Measurements from ENCODE around the gene CHRNE. TPM values are rescaled to one million over a fixed set of nuclear protein-coding genes. Genes with fewer than 3 reads are reported as not detected.

Gene CHRNE
- total and polyA plus RNA-seq, 2 of the 8 experiments (the other 6 are each of a cell fraction or from before 2014, with no cell fraction given), result 0.15 to 0.33 TPM

DNA sequence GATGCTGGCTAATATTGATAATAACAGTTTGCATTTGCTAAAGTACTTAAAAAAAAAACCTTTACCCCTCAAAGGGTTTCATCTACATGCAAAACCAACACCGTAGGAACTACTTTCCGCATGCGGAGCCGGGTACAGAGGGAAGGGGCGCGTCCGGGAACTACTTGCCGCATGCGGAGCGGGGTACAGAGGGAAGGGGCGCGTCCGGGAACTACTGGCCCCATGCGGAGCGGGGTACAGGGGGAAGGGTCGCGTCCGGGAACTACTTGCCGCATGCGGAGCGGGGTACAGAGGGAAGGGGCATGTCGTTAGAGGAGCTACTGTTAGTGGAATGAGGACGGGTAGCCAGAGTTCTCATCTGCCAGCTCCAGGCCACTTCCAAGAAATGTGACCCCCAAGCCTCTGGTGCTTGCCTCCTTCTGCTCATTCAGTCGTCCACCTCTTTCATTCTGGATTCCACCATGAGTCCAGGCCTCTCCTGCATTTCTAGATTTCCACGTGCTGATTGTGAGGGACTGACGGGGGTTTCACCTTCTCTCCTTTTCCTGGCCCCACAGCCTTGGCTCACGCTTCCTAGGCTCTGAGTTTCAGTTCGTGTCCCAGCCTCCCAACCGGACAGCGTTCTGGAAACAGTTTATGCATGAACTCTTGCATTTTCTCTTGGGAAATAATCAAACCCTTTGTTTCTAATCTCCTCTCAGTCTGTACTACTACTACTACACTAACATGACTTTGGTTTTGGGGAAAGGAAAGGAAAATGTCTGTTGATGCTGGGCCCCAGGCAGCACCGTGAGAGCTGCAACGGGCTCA, 42.9 kb downstream of the CHRNE start:
- H4K8ac ChIP-seq (ENCODE audit: extremely low read depth, insufficient read depth, low read length), result peak overlapping the region; percentile 88; the same call in 1 of the 2 replicates
- no peak overlapping the region for H2BK15ac ChIP-seq (ENCODE audit: low read length)
- H3K56ac ChIP-seq (replicated peaks; ENCODE audit: insufficient read length, low read depth, low read length), result no peak overlapping the region
- no peak overlapping the region for H3K23ac ChIP-seq (ENCODE audit: insufficient read length)
- H3K4me1 ChIP-seq (replicated peaks in 1 of 4; ENCODE audit: control insufficient read depth in 3 of 4, insufficient read depth in 4 of 4, low read length in 3 of 4), result peaks cover 20 to 36% (median 28%) of the 10 kb centered on the region in 4 experiments
- H4K91ac ChIP-seq (replicated peaks; ENCODE audit: insufficient read length, low read length), result peak overlapping the region; percentile 13
- peak overlapping the region; percentile 59 for H3K27ac ChIP-seq (ENCODE audit: low read depth, low read length)
- no peak overlapping the region for H3K14ac ChIP-seq (ENCODE audit: insufficient read length)
- FAIRE-seq (no peak), DNase-seq (ENCODE audit: low read depth in 1 of 2, low spot score in 2 of 2) (no peak)
- H3K4ac ChIP-seq (replicated peaks; ENCODE audit: insufficient read length, low read depth, low read length), result peak overlapping the region; percentile 64
- H3K23me2 ChIP-seq (ENCODE audit: low read depth, low read length), result no peaks in the 10 kb centered on the region
- H4K20me1 ChIP-seq (replicated peaks in 1 of 2; ENCODE audit: control insufficient read depth in 1 of 2, insufficient read depth in 2 of 2, low read length in 2 of 2), result peaks cover 0 to 1% of the 10 kb centered on the region in 2 experiments
- CTCF ChIA-PET (ENCODE audit: partially characterized antibody), result interaction anchor here (0.6 to 2.6 kb wide), 7 partner anchors 10 to 98 kb away, joined by 3 to 11 read pairs (median 3); no protein-coding TSS in a partner anchor
- H2BK5ac ChIP-seq (ENCODE audit: low read depth, low read length), result peak overlapping the region; percentile 28; the same call in 1 of the 2 replicates
- H2BK120ac ChIP-seq (replicated peaks; ENCODE audit: low read depth, low read length), result peak overlapping the region; percentile 7
- peak overlapping the region; percentile 54 to 67 for H3K4me2 ChIP-seq (ENCODE audit: insufficient read depth in 1 of 2, low read depth in 2 of 2, low read length in 2 of 2)
- H2BK12ac ChIP-seq (ENCODE audit: low read depth, low read length), result peak overlapping the region; percentile 27
- no peak overlapping the region for H2BK20ac ChIP-seq (ENCODE audit: low read length)
- H3K18ac ChIP-seq (ENCODE audit: extremely low read depth, low read length), result peak overlapping the region; percentile 17
- no peak overlapping the region for H2AFZ ChIP-seq (ENCODE audit: low read length)
- peak overlapping the region; percentile 69; the same call in 1 of the 2 replicates for H2AK5ac ChIP-seq (ENCODE audit: low read depth, low read length)
- peak overlapping the region in 3 of 4 experiments; percentile 37 to 44 (median 42); a peak in 6 of 8 replicates for H3K4me3 ChIP-seq (ENCODE audit: extremely low read depth in 1 of 4, insufficient read depth in 2 of 4, low read depth in 3 of 4, low read length in 4 of 4)
- POLR2A ChIA-PET (ENCODE audit: partially characterized antibody), result interaction anchor here (0.8 to 2.8 kb wide), 10 partner anchors 10 to 156 kb away, joined by 3 to 15 read pairs (median 4); partner anchors contain the start of gene PELP1
- H3K27me3 ChIP-seq (replicated peaks in 1 of 4; ENCODE audit: control insufficient read depth in 3 of 4, extremely low read depth in 1 of 4, insufficient read depth in 3 of 4, low read length in 3 of 4), result no peaks in the 10 kb centered on the region
- peak; percentile 51 for TF ChIP-seq ASH2L (IDR thresholded peaks at IDR 0.05; ENCODE audit: low read length)
- TF ChIP-seq, protein P1, sequence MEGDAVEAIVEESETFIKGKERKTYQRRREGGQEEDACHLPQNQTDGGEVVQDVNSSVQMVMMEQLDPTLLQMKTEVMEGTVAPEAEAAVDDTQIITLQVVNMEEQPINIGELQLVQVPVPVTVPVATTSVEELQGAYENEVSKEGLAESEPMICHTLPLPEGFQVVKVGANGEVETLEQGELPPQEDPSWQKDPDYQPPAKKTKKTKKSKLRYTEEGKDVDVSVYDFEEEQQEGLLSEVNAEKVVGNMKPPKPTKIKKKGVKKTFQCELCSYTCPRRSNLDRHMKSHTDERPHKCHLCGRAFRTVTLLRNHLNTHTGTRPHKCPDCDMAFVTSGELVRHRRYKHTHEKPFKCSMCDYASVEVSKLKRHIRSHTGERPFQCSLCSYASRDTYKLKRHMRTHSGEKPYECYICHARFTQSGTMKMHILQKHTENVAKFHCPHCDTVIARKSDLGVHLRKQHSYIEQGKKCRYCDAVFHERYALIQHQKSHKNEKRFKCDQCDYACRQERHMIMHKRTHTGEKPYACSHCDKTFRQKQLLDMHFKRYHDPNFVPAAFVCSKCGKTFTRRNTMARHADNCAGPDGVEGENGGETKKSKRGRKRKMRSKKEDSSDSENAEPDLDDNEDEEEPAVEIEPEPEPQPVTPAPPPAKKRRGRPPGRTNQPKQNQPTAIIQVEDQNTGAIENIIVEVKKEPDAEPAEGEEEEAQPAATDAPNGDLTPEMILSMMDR (IDR thresholded peaks at IDR 0.05; ENCODE audit: control extremely low read depth in 1 of 3, insufficient read depth in 1 of 3, low read depth in 1 of 3, low read length in 3 of 3), result no peak
- TF ChIP-seq, protein P2, sequence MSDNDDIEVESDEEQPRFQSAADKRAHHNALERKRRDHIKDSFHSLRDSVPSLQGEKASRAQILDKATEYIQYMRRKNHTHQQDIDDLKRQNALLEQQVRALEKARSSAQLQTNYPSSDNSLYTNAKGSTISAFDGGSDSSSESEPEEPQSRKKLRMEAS (IDR thresholded peaks at IDR 0.05), result no peak
- no peaks in the 10 kb centered on the region for H3K9me3 ChIP-seq (ENCODE audit: insufficient read depth in 2 of 2, low read depth in 1 of 2, low read length in 1 of 2)
- H4K5ac ChIP-seq (ENCODE audit: insufficient read length, low read depth, low read length), result peak overlapping the region; percentile 1
- H3K36me3 ChIP-seq (ENCODE audit: control insufficient read depth in 2 of 4, insufficient read depth in 4 of 4, low read length in 3 of 4), result no peaks in the 10 kb centered on the region
- WGBS, 2 experiments (ENCODE audit: extremely low coverage in 1 of 2, insufficient coverage in 1 of 2, insufficient read length in 1 of 2, insufficient replicate concordance in 2 of 2, low coverage in 1 of 2, low lambda C conversion rate in 2 of 2, missing lambda C conversion rate in 1 of 2), result 26% methylated on average over 32 of the region's 32 CpGs; no CpG with 5 or more reads in 1 of the 2 experiments
- peak overlapping the region in 1 of 4 experiments; percentile 14; a peak in 1 of 7 replicates for H3K9ac ChIP-seq (replicated peaks in 1 of 4; ENCODE audit: extremely low read depth in 1 of 4, low read depth in 3 of 4, low read length in 3 of 4)
- peaks cover 7% of the 10 kb centered on the region for H3K79me1 ChIP-seq (ENCODE audit: low read depth, low read length)
- H3K79me2 ChIP-seq (ENCODE audit: control insufficient read depth in 1 of 2, insufficient read depth in 2 of 2, low read length in 2 of 2), result peaks cover 0 to 26% of the 10 kb centered on the region in 2 experiments; a peak in 2 of 4 replicates

Data from H1 (cell line).